Heart left ventricle (tissue), 16 donors: ENCODE results near the gene KRT4. TPM values are rescaled to one million over a fixed set of nuclear protein-coding genes. Genes with fewer than 3 reads are reported as not detected.
"Not testable (repeated sequence)": the region's sequence is repeated elsewhere in the genome, so short reads cannot be mapped to it uniquely, and the experiment has no call there.

Experiments used
- ATAC-seq, 4 donors: fragments of 200-7000 bp; cut with Tn5 transposase; one replicate each; pipeline ENCODE4 v1.9.1; 2020 to 2022; ENCODE audit warnings: moderate library complexity in 4 of 4, mild to moderate bottlenecking in 3 of 4, moderate number of reproducible peaks in 1 of 4
- DNase-seq, 5 donors: peaks; one replicate each; pipeline ENCODE4 v3.0.0-alpha.2; 2020
- H3K27ac ChIP-seq, 12 donors: fragments of 200-600 bp; sonication (generic) in 4 of 12; one replicate each; pipeline versions ENCODE4 v1.5.0 to v1.8.0; 2016 to 2022; ENCODE audit warnings: mild to moderate bottlenecking in 2 of 12
- H3K27me3 ChIP-seq, 9 donors: fragments of 200-600 bp; sonication (generic) in 2 of 9; one replicate each; pipeline versions ENCODE4 v1.5.1 to v1.8.0; 2016 to 2022; ENCODE audit warnings: mild to moderate bottlenecking in 3 of 9
- H3K36me3 ChIP-seq, 9 donors: fragments of 200-600 bp; sonication (generic) in 2 of 9; one replicate each; pipeline versions ENCODE4 v1.5.0 to v1.8.0; 2018 to 2022; ENCODE audit warnings: mild to moderate bottlenecking in 2 of 9
- H3K4me1 ChIP-seq, 12 donors: fragments of 200-600 bp; sonication (generic) in 4 of 12; one replicate each; pipeline versions ENCODE4 v1.5.0 to v1.8.0; 2016 to 2022; ENCODE audit warnings: mild to moderate bottlenecking in 3 of 12
- H3K4me3 ChIP-seq, 12 donors: fragments of 200-600 bp; sonication (generic) in 4 of 12; one replicate each; pipeline versions ENCODE4 v1.5.0 to v1.8.0; 2017 to 2022; ENCODE audit warnings: mild to moderate bottlenecking in 9 of 12, moderate library complexity in 4 of 12
- H3K9me3 ChIP-seq, 12 donors: fragments of 200-600 bp; sonication (generic) in 4 of 12; one replicate each; pipeline versions ENCODE4 v1.5.0 to v1.8.0; 2016 to 2022; ENCODE audit warnings: mild to moderate bottlenecking in 1 of 12
- CTCF ChIP-seq, 12 donors: fragments of 200-600 bp; sonication (generic) in 4 of 12; IDR thresholded peaks; one replicate each; pipeline versions ENCODE4 v1.5.0 to v1.8.0; 2018 to 2022; ENCODE audit warnings: antibody characterized with exemption in 12 of 12, mild to moderate bottlenecking in 5 of 12
- POLR2A ChIP-seq, 2 donors: fragments of 450-650 bp; IDR thresholded peaks; one replicate each; pipeline ENCODE4 v1.6.1; 2017; ENCODE audit warnings: antibody characterized with exemption in 2 of 2, mild to moderate bottlenecking in 2 of 2, moderate library complexity in 2 of 2
- WGBS, 4 donors: extraction: QIAGEN DNeasy Blood & Tissue Kit in 2 of 4; methylation state at CpG; one replicate each; pipeline versions ENCODE4 v1.1.5 to v1.1.7; 2013 to 2018; 5-methylcytosine and 5-hydroxymethylcytosine counted together
- intact Hi-C, 10 donors: fragments of 100-400 bp; cut with DNase I; formaldehyde crosslinking; loops; one replicate each; pipeline versions ENCODE4 v1.11.1 to v1.14.2; 2022
- polyA plus RNA-seq, 2 donors: library from polyadenylated mRNA; stranded (reverse); fragments of 200-250 nt; gene quantifications; one replicate each; pipeline ENCODE4 v1.2.3, GENCODE V29; 2013
- total RNA-seq, 9 donors: library from RNA; depleted of rRNA in 2 of 9; stranded (reverse); fragments of >200 nt in 2 of 9; fragmentation: NEBNext Ultra II Directional in 3 of 9; extraction: Animal tissue kit (Norgen Biotek cat#: 25700) in 3 of 9; gene quantifications; one replicate each; pipeline versions ENCODE4 v1.1.0 to v1.2.4, GENCODE V29; 2016 to 2023
- donor health status: ischemic (EF 13 %, LVEDD 7.1; RV severe dilation, severe dysfunction).
- donor health status: healthy with polysubstance abuse.
- donor health status: DM: no; HTN: yes; CAD: no.
- donor health status: DM: no; HTN: no; CAD: no.
- donor health status: ischemic (EF 25% LVEDD 6.9; RV normal size, moderate dysfunction).
- donor health status: ischemic (EF 25% LVEDD 5.7; RV mildly dilated, moderate dysfunction).
- donor health status: healthy.
- donor health status: DM: yes; HTN: yes; CAD: no.
- donor health status: ischemic (EF 35%, LVEDD 5.7; RV mildly dilated, moderate dysfunction).
- donor health status: nonischemic (EF 11% LVEDD 7.7; RV severe dilation, severe dysfunction).
- donor health status: DM: yes; HTN: yes; CAD: no.
- donor health status: PGD.
- donor health status: ischemic (EF 29% LVEDD 5.4; RV normal size, mild dysfunction).
- donor health status: nonischemic (EF 23%, LVEDD 6.1; RV moderate dilation, normal function).

Gene KRT4
- total and polyA plus RNA-seq, 11 donors, result 0.51 TPM; not detected in 10

GRCh38 chr12:52761802-52762201, 52.1 kb downstream of the KRT4 start:
- peaks cover 0 to 22% (median 6%) of the 10 kb centered on the region in 12 donors for H3K9me3 ChIP-seq
- WGBS, 4 donors, result 84 to 91% (median 87%) methylated on average over 2 of the region's 2 CpGs
- no peaks in the 10 kb centered on the region for H3K4me1 ChIP-seq
- no peak for TF ChIP-seq CTCF (IDR thresholded peaks at IDR 0.05)
- no peak for TF ChIP-seq POLR2A (IDR thresholded peaks at IDR 0.05)
- no peak overlapping the region for H3K27ac ChIP-seq
- H3K36me3 ChIP-seq, result no peaks in the 10 kb centered on the region
- no peak for ATAC-seq
- no peak overlapping the region for H3K4me3 ChIP-seq
- intact Hi-C loops, result no loop called here
- H3K27me3 ChIP-seq, result peaks cover 0 to 12% (median 0%) of the 10 kb centered on the region in 9 donors
- DNase-seq, result no peak

- H3K4me3 ChIP-seq, H3K27ac ChIP-seq, H3K4me1 ChIP-seq, ATAC-seq, H3K36me3 ChIP-seq, intact Hi-C loops, DNase-seq: not testable (repeated sequence)
- Histone ChIP-seq H3K9me3 (peaks cover 0 to 22% (median 6%) of the 10 kb centered on the region in 12 donors), H3K27me3 (peaks cover 0 to 12% (median 1%) of the 10 kb centered on the region in 9 donors)
- WGBS, 4 donors, result 84 to 89% (median 87%) methylated on average over 8 of the region's 8 CpGs
Observed at GRCh38 chr12:52761218-52761617, 52.7 kb downstream of the KRT4 start.

- no peak for DNase-seq
- Histone ChIP-seq H3K4me1 (no peaks in the 10 kb centered on the region), H3K36me3 (no peaks in the 10 kb centered on the region), H3K9me3 (peaks cover 0 to 22% (median 6%) of the 10 kb centered on the region in 12 donors), H3K4me3 (no peak overlapping the region), H3K27me3 (peaks cover 0 to 12% (median 6%) of the 10 kb centered on the region in 9 donors), H3K27ac (no peak overlapping the region)
- TF ChIP-seq POLR2A (IDR thresholded peaks at IDR 0.05) (no peak), CTCF (IDR thresholded peaks at IDR 0.05) (no peak)
- no peak for ATAC-seq
- intact Hi-C loops, result no loop called here
Observed at GRCh38 chr12:52760623-52761022, 53.3 kb downstream of the KRT4 start.

- H3K27ac ChIP-seq, result no peak overlapping the region
- 49 to 56% (median 54%) methylated on average over 2 of the region's 2 CpGs for WGBS, 4 donors
- H3K4me3 ChIP-seq, result no peak overlapping the region
- TF ChIP-seq POLR2A (IDR thresholded peaks at IDR 0.05) (no peak), CTCF (IDR thresholded peaks at IDR 0.05) (no peak)
- intact Hi-C loops, result no loop called here
- peaks cover 0 to 22% (median 6%) of the 10 kb centered on the region in 12 donors for H3K9me3 ChIP-seq
- no peaks in the 10 kb centered on the region for H3K36me3 ChIP-seq
- H3K4me1 ChIP-seq, result no peaks in the 10 kb centered on the region
- DNase-seq (no peak), ATAC-seq (no peak)
- peaks cover 0 to 13% (median 6%) of the 10 kb centered on the region in 9 donors for H3K27me3 ChIP-seq
Observed at GRCh38 chr12:52759695-52760094, 54.2 kb downstream of the KRT4 start.

GRCh38 chr12:52759218-52759617, 54.7 kb downstream of the KRT4 start:
- ATAC-seq (no peak), DNase-seq (no peak)
- no peak overlapping the region for H3K4me3 ChIP-seq
- no peak overlapping the region for H3K27ac ChIP-seq
- H3K9me3 ChIP-seq, result peaks cover 0 to 22% (median 6%) of the 10 kb centered on the region in 12 donors
- WGBS, 4 donors, result 39 to 54% (median 48%) methylated on average over 2 of the region's 2 CpGs
- peaks cover 0 to 17% (median 6%) of the 10 kb centered on the region in 9 donors for H3K27me3 ChIP-seq
- TF ChIP-seq CTCF (IDR thresholded peaks at IDR 0.05), result no peak
- no peak for TF ChIP-seq POLR2A (IDR thresholded peaks at IDR 0.05)
- H3K36me3 ChIP-seq, result no peaks in the 10 kb centered on the region
- H3K4me1 ChIP-seq, result no peaks in the 10 kb centered on the region
- intact Hi-C loops, result no loop called here
